OCI-M2 (cell line): ENCODE measurements around the gene NUDCD3.
"Not testable (repeated sequence)": the region's sequence is repeated elsewhere in the genome, so short reads cannot be mapped to it uniquely, and the experiment has no call there.

ENCODE experiments used
- DNase-seq: peaks from one replicate; lab custom pipeline; 2025; ENCODE audit not compliant: unreplicated experiment; lab: John Stamatoyannopoulos, UW

NUDCD3 gene

DNA sequence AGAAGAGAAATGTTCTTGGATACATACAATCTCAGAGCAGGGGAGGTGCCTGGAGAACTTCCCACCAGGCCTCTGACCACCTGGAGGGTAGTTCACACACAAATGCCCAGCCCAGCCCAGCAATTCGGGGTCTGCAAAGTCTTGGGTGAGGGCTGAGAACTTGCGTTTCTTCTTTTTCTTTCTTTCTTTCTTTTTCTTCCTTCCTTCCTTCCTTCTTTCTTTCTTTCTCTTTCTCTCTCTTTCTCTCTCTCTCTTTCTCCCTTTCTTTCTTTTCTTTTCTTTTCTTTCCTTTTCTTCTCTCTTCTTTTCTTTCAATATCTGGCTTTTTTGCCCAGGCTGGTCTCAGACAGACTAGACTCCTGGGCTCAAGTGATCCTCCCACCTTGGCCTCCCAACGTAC, 28.3 kb upstream of the NUDCD3 start:
- no peak for DNase-seq

DNA sequence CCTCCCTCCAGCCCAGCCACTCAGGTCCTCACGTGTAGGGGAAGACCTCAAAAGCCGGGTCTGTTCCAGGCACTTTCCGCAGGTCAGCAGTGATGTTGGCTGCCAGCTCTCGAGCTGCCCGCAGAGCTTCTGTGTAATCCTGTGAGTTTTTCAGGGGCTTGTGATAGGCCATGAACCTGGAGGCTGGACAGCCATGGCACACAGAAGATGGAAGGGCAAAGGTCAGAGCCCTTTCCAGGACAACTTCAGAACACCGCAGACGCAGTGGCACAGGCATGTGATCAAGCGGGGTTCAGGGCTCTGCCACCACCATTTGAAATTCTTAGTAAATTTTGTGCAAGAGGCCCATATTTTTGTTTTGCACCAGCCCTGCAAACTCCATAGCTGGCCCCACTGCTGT, 26.7 kb upstream of the NUDCD3 start:
- DNase-seq, result no peak

DNA sequence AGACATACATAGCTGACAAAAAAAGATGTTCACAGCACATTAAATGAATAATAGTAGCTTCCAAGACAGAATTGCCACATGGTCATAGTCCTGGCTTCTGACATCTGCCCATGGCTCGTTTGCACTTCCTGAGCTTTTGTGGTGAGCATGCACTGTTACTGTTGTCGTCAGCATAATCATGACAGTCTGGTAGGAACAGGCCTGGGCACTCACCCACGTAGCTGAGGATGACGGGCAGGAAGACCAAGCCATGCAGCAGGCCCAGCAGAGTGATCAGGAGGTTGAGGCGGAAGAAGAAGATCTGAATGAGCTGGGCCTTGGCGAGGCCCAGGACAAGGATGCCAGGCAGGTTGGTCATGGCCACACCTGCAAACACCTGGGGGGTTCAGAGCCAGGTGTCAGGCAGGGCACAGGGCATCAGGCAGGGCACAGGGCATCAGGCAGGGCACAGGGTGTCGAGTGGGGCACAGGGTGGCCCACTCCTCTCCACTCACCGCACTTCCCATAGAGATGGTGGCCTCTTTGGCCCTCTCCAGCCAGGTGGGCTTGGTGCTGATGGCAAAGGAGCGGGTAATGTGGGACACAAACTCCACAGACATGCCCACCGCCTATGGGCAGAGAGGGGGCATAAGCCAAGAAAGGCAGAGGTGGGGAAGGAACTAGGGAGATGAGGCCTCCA, 25.3 kb upstream of the NUDCD3 start:
- DNase-seq, result no peak

DNA sequence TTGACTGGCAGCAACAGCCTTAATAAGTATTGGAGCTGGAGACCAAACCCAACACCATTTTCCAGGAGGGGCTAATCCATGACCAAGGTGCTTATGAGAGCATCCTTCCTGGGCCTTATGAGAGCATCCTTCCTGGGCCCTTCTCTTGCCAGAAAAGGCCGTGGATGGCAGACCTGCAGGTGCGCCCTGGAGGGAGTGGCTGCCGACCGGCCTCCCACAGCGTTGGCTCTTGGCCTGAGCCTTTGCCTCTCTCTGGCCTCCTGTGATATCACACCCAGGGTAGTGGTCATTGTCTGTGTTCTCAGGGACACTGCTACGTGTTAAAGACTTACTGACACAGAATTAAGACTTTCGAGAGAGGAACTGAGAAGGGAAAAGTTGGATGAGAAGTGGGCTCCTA, 22.3 kb upstream of the NUDCD3 start:
- no peak for DNase-seq

DNA sequence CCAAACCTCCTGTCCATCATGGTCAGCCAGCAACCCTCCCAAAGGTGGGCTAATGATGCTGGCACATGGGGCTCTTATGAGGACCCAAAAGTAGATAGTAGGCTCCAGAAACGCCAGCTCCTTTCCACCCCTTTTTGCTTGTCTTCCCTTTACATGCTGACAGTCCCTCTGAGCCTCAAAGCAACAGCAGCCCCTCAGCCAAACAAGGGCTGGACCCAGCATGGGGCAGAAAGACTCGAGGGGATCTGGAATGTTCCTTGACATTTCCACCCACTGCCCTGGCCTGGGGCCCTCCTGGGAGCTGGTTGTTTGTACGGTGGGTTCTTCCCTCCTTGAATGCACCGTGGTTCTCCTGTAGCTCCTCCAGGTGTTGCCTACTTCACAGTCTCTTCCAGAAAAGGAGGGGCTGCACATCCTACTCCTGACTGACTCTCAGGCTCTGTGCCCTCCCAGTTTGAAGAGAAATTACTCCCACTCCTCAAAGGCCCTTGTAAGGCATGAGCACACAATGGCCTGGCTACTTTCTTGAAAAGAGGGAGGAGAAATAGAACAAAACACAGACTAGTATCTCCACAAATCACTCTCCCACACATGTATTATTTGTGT, 21.5 kb upstream of the NUDCD3 start:
- no peak for DNase-seq

DNA sequence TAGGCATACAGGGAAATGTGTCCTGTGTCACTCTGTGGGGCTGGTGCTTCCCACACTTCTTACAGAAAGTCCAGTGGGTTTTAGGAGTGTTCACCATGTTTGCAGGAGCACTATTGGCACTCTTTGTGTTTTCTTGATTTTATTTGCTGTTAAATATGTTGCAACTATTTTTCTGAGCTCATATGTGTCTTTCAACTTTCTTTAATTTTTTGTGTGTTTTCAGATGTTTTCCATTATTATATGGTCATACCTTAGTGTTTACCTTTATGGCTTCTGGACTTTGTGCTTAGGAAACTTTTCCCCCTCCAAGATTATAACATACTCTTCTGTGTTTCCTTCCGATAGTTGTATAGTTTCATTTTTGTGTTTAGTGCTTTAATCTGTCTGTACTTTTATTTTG, 20.8 kb upstream of the NUDCD3 start:
- DNase-seq, result no peak

DNA sequence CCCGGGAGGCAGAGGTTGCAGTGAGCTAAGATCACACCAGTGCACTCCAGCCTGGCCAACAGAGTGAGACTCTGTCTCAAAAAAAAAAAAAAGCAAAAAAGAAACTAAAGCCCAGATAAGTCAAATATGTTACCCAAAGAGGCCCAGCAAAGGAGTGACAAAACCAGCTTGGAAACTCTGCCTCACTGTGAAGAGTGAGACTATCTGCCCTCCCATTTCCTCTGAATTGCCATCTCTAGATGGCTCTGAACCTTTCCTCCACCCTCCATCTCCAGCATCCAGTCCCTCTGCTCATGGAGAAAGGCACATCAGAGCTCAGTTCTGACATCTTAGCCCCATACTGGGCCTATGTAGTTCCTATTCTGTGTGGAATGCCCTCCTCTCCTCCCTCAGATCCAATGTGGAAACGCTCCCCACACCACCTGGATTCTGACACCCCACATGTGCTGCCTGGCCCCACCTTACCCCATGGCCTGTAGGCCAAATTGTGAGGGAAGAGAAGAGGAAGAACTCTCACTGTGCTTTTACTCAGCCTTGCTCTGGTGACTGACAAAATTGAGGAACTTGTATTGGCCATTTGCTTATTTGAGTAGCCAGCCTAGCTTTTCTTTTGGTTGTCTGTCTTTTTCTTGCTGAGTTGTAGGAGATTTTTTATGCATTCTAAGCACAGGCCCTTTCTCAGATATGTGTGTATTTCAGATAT, 18.0 kb upstream of the NUDCD3 start:
- no peak for DNase-seq

DNA sequence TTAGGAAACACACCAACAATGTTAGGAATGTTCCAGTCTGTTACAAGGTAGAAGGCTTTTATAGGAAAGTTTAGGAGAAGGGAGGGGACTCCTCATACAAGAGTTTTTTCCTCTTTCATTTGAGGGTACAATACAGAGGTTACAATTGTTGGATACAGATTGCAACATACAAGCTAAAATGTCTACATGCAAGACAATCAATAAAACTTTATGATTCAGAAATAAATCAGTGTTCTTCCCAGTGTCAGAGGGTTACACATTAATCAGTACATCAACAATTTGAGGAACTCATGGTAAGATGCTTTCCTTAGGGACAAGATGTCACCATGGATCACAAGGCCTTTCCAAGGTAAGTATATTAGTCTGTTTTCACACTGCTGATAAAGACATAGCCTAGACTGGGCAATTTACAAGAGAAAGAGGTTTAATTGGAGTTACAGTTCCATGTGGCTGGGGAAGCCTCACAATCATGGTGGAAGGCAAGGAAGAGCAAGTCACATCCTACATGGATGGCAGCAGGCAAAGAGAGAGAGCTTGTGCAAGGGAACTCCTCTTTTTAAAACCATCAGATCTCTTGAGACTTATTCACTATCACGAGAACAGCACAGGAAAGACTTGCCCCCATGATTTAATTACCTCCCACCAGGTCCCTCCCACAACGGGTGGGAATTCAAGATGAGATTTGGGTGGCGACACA, 16.3 kb upstream of the NUDCD3 start:
- DNase-seq, result not testable (repeated sequence)

DNA sequence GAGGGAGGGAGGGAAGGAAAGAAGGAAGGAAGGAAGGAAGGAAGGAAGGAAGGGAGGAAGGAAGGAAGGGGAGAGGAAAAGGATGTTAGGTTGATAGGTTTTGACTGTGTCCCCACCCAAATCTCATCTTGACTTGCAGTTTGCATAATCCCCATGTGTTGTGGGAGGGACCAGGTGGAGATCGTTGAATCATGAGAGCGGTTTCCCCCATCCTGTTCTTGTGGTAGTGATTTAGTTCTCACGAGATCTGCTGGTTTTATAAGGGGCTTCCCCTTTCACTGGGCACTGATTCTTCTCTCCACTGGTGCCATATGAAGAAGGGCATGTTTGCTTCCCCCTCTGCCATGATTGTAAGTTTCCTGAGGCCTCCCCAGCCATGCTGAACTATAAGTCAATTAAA, 15.1 kb upstream of the NUDCD3 start:
- DNase-seq, result no peak

DNA sequence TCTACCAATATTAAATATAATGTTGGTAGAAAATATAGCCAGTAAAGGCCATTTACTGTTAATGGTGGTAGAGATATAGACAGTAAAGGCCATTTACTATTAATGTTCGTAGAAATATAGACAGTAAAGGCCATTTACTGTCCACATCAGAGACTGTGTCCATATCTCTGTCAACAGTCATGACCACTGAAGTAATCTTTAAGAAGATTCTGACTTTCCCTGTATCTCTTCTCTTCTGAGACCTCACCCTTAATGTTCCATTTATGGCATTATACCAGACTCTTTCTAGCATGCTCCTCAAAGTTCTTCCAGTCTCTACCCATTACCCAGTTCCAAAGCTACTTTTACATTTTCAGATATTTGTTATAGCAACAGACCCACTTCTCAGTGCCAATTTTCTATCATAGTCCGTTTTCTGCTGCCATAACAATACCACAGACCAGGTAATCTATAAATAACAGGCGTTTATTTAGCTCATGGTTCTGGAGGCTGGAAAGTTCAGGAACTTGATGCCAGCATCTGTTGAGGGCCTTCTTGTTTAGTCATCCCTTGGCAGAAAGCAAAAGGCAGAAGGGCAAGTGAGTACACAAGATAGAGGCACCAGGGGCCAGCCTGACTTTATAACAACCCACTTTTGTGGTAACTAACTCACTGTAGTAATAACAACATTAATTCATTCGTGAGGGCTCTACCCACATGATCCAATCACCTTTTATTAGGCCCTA, 7.9 kb upstream of the NUDCD3 start:
- no peak for DNase-seq

DNA sequence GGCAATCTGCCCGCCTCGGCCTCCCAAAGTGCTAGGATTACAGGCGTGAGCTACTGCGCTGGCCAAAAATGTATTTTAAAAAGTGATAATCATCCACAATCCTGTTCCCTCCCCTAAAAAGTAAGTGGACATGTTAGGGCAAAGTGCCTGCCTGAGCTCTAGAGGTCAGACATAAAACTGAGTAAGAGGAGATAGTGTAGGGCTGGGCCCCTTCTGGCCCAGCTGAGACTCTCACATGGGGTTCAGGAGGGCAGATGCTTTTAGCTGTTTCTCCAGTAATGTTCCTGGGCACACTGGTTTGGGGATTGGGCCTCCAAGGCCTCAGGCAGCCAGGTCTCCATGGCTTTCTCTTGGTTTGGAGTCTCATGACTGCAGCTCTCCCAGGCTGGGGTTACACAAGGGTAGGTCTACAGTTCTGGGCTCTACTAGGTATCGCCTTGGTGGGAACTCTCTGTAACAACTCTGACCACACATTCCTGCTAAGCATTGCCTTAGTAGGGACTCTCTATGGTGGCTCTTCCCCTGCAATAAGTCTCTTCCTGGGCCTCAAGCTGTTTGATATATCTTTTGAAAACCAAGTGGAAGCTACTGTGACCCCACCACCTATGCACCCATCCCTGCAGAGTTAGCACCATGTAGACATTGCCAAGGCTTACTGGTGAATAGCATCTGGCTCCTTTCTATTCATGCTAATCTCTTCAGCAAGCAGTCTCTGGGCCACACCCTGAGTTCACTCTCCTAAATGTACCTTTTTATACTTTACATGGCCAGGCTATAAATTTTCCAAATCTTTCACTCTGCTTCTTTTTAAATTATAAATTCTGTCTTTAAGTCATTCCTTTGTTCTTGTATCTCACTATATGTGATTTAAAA, 6.9 kb upstream of the NUDCD3 start:
- no peak for DNase-seq

DNA sequence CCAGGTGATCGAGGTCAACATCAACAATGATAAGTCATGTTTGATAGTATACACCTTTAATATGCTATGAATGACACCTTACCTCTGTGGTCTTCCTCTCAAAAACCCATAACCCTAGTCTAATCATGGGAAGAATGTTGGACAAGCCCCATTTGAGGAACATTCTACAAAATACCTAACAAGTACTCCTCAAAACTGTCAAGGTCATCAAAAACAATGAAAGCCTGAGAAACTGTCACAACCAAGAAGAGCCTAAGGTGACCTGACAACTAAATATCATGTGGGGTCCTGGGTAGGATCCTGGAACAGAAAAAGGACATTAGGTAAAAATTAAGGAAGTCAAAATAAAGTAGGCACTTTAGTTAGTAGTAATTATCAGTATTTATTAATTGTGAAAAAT, 5.9 kb upstream of the NUDCD3 start:
- DNase-seq, result no peak

DNA sequence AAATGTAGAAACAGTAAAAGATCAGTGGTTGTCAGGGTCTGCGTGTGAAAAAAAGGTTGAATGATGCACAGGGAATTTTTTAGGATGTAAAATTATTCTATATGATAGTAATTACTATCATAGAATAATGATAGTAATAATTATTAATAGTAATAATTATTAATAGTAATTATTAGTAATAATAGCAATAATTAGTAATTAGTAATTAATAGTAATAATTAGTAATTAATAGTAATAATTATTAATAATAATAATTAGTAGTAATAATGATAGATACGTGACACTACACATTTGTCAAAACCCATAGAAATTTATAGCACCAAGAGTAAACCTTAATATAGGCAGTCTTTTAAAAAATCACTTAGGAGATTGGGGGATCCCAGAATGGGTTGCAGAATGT, 4.5 kb upstream of the NUDCD3 start:
- DNase-seq, result no peak

DNA sequence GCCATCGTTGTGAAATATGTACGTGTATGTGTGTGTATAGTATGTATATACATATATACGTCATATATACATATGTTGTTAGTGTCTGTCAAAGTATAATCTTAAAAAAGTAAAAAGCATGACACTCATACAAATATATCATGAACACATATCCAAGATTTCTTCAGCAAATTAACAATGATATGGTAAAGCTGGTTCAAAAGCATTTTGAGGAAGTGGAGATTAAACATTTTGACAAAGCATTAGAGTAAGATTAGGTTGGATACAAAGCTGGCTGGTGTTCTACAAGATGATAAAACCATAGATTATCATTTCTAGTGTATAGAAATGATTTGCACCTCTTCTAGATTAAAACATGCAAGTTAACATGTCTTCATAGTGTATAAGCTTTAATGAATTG, 771 bp upstream of the NUDCD3 start:
- no peak for DNase-seq

DNA sequence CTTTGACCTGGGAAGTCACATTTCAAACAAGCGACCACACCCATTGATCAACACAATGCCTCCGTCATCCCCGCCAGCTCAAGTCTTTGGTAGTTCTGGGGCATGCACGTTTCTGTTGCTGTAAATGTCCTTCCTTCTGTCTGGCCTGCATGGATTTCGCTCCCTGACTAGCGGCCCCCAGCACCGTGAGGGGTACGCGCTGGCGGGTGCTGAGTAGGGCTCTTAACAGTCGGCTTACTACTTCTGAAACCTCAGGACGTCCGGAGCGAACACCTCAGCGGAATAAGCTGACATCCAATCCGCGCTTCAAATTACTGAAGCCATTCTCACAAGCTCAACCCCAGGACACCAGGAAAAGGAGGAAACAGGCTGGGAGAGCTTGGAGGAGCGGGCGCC, 505 bp downstream of the NUDCD3 start:
- no peak for DNase-seq

DNA sequence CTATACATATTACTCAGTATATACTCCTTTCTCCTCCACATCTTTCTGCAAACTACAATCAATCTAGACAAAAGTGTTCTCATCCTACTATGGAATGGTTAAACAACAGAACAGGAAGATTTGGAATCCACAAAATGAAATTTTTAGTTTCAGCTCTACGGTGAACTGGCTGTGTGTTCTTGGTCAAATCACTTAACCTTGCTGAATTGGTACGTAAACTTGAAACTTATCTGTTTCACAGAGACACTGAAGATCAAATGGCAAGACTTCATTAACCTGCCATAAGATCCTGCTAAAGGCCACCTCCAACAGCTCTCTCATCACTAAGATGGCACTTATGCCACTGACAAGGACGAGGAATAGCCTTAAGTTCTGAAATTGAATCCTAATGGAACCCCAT, 1.5 kb downstream of the NUDCD3 start:
- no peak for DNase-seq

DNA sequence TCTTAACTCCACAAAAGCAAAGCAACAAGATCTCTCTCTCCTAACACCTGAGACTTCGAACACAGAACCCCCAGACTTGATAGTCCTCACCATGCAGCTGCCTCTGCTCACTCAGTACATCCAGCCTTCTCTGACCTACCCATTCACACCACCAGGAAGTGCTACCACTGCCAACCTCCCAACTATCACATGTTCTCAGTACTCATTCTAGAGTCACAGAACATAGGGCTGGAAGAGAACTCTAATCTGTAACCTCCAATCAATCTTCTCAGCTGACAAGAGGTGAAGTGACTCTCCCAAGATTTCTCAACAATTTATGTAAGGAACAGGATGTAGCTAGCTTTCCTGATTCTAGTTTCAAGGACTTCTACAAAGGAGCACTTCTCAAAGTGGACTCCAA, 3.8 kb downstream of the NUDCD3 start:
- no peak for DNase-seq

DNA sequence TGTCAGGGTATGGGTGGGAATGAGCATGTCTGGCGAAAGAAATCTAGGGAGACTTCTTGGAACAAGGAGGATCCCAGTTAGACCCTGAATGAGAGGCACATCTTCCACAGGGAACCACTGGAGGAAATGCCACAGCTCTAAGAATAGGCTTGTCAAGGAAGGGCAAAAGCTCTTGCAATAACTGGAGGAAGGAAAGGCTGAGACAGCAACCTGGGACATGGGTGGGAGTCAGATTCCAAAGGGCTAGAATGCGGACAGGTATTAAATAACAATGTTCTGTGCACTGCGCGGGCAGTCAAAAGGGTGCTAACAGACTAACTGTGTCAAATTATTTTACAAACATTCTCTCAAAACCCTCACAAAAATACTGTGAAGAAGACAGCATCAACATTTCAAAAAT, 4.5 kb downstream of the NUDCD3 start:
- no peak for DNase-seq

DNA sequence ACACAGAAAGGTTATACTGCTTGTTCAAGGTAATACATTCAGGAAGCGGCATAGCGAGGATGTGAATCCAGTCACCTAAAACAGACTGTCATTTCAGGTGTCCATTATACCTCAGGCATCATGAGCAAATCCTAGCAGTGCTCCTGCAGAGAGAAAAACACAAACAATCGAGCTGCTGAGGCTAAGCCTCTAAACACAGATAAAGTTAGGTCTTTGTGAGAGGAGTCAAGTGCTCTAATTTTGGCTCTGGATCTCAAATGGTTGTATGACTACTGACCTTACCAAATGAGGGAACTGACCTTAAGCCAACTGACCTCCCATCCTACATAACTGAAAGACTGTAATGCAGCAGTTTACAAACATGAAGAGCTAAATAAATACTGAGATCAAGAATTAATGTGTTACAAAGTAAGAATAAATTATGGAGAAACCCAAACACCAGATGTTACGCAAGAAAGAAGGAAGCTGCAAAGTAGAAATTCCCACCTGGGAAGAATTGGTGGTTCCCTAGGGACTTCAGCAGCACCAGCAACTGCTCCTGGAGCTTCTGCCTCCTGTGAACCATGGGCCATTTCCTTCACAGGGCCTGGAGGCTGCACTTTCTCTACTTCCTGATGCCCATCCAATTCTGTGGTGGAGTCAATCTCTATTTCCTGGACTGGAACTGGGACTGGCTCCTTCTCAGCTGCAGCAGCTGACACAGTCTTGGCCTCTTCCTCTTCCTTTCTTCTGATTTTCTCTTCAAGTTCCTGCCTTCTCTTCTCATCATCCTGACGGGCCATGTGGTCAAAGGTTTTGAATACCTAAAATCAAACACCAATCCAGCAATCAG, 5.8 kb downstream of the NUDCD3 start:
- DNase-seq, result no peak
